ENCODE data around the gene SLC23A1.
A peak's percentile ranks its signal among the peaks of the same experiment; 100 is the strongest.

SLC23A1 gene

DNA sequence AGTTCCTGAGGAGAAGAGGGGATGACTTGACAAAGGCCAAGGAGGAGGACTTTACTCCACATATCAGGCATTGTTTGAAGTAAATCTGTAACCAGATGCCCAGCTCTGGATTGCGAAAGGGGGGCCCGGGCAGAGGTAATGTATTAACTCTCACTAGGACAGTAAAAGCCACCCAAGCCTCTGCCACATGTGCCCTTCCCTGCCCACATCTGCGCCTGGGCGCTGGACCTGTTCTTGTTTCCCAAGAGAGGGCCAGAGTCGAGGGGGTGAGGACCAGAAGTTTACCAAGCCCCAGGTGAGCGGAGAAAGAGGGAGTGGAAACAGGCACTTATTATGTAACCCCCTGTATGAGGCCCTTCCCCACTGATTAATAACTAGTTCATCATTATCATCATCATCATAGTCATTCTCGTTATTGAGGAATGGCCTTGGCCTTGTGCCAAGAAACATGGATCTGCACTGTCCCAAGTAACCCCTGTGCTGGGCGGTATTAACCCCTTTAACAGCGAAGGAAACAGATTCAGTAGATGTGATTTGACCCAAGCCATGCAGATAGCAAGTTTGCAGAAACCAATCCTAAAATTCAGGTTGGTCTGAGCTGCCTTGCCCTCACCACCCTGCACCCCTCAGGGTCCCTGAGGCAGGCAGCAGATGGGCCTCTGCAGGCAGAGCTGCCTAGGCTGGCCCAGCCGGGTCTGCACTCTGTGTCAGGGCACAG is at the start of gene SLC23A1:
Gene SLC23A1, minus strand, starts transcription at position 23 of the 718 bp plus-strand sequence. CDS start 44 bp downstream, outside the sequence.
- Mint-ChIP-seq H3K27ac (peak within 1 kb of the TSS in 1 of 2 donors; percentile 56), H3K27me3 (no peaks in the 10 kb centered on the region), H3K9me3 (no peaks in the 10 kb centered on the region), H3K4me3 (no peak within 1 kb of the TSS), H3K4me1 (peaks cover 53% of the 10 kb centered on the region)
- ATAC-seq: no peak
- no peak for DNase-seq

GRCh38 chr5:139431706-139432105 is 48.6 kb upstream of the SLC23A1 start:
- DNase-seq (no peak), ATAC-seq (no peak)
- H3K9me3 Mint-ChIP-seq: no peaks in the 10 kb centered on the region
- no peak overlapping the region for H3K4me3 Mint-ChIP-seq
- no peaks in the 10 kb centered on the region for H3K27me3 Mint-ChIP-seq
- no peak overlapping the region for H3K27ac Mint-ChIP-seq
- peaks cover 15% of the 10 kb centered on the region for H3K4me1 Mint-ChIP-seq

- Mint-ChIP-seq H3K27me3 (no peaks in the 10 kb centered on the region), H3K4me1 (peaks cover 15% of the 10 kb centered on the region), H3K9me3 (no peaks in the 10 kb centered on the region), H3K27ac (peak overlapping the region in 1 of 2 donors; percentile 78), H3K4me3 (no peak overlapping the region)
- no peak for DNase-seq
- ATAC-seq: peak; percentile 71
Measured at GRCh38 chr5:139430015-139430414, 46.9 kb upstream of the SLC23A1 start.

DNA sequence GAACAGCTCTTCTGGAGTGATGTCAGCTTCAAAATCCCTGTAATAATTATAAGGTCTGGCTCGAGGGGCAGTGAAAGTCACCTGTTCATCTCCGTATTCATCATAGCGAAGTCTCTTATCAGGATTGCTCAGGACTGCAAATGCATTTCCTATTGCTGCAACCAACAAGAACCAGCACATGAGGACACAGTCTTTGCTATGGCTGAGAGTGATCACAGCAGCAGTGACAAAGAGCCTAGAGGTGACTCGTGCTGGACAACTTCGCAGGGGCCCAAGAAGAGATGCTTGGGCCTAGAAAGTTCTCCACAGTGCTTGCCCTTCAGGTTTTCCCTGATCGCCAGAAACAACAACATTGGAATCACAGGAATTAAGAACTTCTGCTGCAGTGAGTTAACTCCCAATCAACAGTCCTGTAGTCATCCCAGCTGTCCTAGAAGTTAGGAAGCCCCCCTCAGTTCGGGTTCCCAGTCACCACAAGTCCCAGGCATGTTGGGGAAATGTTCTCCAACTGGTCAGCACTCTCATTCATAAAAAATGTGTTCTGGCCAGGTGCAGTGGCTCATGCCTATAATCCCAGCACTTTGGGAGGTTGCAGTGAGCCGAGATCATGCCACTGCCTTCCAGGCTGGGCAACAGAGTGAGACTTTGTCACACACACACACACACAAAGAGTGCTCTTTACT is 43.2 kb upstream of the SLC23A1 start:
- H3K9me3 Mint-ChIP-seq: no peaks in the 10 kb centered on the region
- no peak for DNase-seq
- no peak for ATAC-seq
- H3K27ac Mint-ChIP-seq: no peak overlapping the region
- peaks cover 20% of the 10 kb centered on the region for H3K4me1 Mint-ChIP-seq
- H3K4me3 Mint-ChIP-seq: no peak overlapping the region
- H3K27me3 Mint-ChIP-seq: no peaks in the 10 kb centered on the region

DNA sequence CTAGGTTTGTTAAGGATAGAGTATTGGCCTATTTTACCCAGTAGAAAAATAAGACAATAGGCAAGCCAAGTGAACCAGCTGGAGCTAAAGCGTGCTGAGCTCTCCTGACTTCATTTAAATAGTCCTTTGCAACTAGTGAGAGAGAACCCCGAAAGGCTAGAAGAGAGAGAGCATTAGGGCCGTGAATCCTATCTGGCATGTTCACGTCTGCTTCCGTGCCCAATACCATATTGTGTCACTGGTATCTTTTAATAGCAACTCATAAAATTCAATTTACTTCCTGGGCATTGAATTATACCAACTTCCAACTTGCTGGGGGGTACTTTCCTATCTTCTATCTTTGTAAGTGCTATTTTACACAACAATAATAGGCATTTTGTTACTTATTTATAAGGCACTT is 42.4 kb upstream of the SLC23A1 start:
- Mint-ChIP-seq H3K4me3 (no peak overlapping the region), H3K27me3 (no peaks in the 10 kb centered on the region), H3K27ac (no peak overlapping the region), H3K9me3 (no peaks in the 10 kb centered on the region), H3K4me1 (peaks cover 15% of the 10 kb centered on the region)
- ATAC-seq: no peak
- DNase-seq: no peak

DNA sequence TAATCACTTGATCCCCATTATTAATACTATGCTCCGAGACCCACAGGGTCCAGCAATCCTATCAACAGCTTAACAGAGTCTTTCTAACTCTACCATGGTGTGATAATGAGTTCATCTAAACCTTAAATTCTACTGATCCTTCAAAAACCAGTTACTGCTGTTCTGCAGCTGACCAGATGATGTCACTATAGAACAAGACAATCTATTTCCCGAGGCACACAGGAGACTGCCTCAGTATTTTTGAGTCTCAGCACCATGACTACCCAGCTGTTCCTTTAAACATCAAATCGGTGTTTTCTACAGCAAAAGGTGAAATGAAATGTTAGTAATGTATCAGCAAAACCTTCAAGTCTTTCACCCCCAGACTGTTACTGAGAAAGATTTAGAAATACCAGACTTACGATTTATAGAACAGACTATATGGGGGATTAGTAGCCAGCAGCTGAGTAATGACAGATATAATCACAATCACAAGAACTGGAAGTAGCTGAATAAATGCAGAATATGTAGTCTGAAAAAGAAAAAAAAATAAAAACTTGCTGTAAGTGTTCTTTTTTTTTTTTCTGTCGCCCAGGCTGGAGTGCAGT is 39.3 kb upstream of the SLC23A1 start:
- Mint-ChIP-seq H3K9me3 (no peaks in the 10 kb centered on the region), H3K4me1 (peaks cover 13% of the 10 kb centered on the region), H3K27me3 (no peaks in the 10 kb centered on the region), H3K27ac (no peak overlapping the region), H3K4me3 (no peak overlapping the region)
- ATAC-seq (peak; percentile 93), DNase-seq (peak; percentile 55 to 63)

DNA sequence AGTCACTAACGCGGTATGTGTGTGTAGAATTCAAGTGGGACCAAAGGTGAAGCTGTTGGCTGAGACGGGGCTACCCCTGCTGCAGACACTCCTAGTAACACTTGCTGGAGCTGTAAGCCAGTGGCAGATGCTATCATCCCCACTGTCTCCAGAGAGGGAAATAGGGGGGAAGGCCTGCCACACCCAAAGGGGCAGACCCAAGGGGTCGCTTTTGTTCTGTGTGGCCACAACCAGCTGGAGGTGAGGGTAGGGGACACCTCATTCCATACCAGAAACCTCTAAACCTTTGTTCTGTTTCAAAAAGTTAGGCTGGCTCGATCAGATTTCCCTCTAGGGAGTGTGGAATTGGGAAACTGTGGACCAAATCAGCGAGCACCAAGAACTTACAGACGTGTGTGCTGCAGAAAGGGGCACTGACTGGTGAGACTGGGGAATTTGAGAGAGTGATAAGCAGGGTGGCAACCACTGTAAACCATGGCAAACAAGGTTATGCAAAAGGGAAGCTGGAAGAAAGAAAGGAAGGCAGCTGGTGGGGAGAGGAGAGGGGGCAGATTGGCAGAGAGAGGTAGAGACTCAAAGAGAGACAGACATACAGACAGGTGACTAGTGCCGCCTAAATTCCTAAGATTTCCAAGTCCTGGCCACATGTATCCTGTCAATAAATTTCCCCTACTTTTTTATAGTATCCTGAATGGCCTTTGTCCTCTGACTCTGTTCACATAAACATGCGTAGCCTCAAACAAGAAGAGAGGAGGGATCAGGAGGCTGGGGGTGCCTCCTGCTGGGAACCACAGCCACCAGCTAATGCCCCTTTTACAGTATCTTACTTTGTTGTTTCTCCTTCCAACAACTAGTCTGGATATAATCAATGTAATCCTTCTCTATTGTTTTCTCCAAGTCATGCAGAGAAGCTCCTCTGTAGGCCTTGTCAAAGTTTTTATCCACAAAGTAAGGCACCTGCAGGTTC is 36.4 kb upstream of the SLC23A1 start:
- H3K27ac Mint-ChIP-seq: no peak overlapping the region
- peaks cover 41% of the 10 kb centered on the region for H3K4me1 Mint-ChIP-seq
- DNase-seq: no peak
- H3K27me3 Mint-ChIP-seq: no peaks in the 10 kb centered on the region
- no peak for ATAC-seq
- H3K4me3 Mint-ChIP-seq: no peak overlapping the region
- no peaks in the 10 kb centered on the region for H3K9me3 Mint-ChIP-seq

DNA sequence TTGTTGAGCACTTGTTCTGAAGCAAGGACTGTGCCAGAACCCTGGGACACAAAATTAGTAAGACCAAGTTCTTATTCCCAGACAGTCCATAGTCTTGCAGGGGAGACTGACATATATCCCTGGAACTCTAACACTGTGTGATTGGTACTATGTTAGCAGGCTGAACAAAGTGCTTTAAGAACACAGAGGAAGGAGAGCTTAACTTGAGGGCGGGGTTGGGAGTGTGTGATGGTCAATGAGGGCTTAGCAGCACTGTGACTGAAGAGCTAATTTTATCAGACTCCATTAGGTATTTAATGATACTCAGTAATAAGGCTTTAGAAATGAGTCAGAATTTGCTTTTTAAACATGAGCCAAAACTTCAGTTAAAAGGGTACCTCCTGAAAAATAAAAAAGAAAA is 35.7 kb upstream of the SLC23A1 start:
- Mint-ChIP-seq H3K27ac (peak overlapping the region in 1 of 2 donors; percentile 66), H3K4me3 (no peak overlapping the region), H3K27me3 (no peaks in the 10 kb centered on the region), H3K9me3 (no peaks in the 10 kb centered on the region), H3K4me1 (peaks cover 48% of the 10 kb centered on the region)
- ATAC-seq: no peak
- DNase-seq: no peak

DNA sequence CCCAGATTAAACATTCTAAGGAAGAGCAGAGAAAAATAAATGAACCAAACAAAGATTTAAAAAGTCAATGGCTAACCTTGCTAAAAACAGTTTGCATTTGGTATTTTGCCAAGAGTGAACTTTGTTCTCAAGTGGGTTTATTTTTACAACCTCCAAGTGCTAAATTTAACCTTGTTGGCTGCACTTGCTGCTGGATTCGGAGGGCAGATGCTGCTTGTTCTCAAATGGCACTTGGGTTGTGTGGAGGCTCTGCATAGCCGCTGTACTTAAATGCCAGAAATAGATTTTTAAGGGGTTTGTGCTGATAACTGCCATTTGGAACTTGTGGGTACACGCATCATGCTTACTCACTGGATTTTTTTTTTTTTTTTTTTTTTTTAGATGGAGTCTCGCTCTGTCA is 34.1 kb upstream of the SLC23A1 start:
- DNase-seq (no peak), ATAC-seq (no peak)
- Mint-ChIP-seq H3K4me1 (peaks cover 57% of the 10 kb centered on the region), H3K4me3 (no peak overlapping the region), H3K27me3 (no peaks in the 10 kb centered on the region), H3K9me3 (no peaks in the 10 kb centered on the region), H3K27ac (peak overlapping the region in 1 of 2 donors; percentile 27)

- ATAC-seq (no peak), DNase-seq (no peak)
- Mint-ChIP-seq H3K9me3 (no peaks in the 10 kb centered on the region), H3K27me3 (no peaks in the 10 kb centered on the region), H3K4me1 (peaks cover 56% of the 10 kb centered on the region), H3K4me3 (no peak overlapping the region), H3K27ac (peak overlapping the region; percentile 27 to 97)
Measured at GRCh38 chr5:139416651-139417050, 33.6 kb upstream of the SLC23A1 start.

GRCh38 chr5:139415869-139416268 is 32.8 kb upstream of the SLC23A1 start:
- no peak for ATAC-seq
- Mint-ChIP-seq H3K4me3 (peak overlapping the region; percentile 69 to 76), H3K27me3 (no peaks in the 10 kb centered on the region), H3K4me1 (peaks cover 56% of the 10 kb centered on the region), H3K27ac (peak overlapping the region; percentile 95 to 97), H3K9me3 (no peaks in the 10 kb centered on the region)
- DNase-seq: no peak

DNA sequence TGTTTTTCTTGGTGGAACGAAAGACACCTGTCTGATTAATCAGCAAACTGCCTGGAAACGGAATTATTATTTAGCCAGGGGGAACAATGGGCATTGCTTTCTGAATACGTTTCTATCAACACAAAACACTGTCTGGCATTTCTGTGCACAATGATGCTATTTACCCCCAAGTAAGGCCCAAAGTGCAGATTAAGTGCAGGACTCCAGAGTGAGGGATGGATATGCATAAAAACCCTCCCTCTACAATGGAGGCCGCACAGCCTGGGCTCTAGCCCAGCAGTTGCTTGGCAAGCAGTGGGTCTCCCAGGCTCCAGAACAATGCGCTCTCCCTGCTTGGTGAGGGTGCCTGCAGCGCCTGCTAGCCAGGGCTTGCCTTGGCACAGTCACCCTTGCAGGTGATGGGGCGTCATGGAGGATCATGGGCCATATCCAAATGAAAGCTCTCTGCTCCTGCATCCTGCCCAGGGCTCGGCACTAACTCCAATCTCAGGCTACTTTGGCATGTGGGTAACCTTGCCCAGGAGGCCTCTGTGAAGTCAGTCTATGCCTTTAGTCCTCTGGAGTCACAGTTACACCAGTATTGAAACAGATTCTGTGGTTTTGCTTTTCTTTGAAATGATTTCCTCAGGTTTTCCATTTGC is 32.2 kb upstream of the SLC23A1 start:
- Mint-ChIP-seq H3K4me3 (peak overlapping the region; percentile 69 to 76), H3K4me1 (peaks cover 56% of the 10 kb centered on the region), H3K9me3 (no peaks in the 10 kb centered on the region), H3K27me3 (no peaks in the 10 kb centered on the region), H3K27ac (peak overlapping the region; percentile 95 to 97)
- DNase-seq (peak in 1 of 2 donors; percentile 47), ATAC-seq (peak; percentile 89)

DNA sequence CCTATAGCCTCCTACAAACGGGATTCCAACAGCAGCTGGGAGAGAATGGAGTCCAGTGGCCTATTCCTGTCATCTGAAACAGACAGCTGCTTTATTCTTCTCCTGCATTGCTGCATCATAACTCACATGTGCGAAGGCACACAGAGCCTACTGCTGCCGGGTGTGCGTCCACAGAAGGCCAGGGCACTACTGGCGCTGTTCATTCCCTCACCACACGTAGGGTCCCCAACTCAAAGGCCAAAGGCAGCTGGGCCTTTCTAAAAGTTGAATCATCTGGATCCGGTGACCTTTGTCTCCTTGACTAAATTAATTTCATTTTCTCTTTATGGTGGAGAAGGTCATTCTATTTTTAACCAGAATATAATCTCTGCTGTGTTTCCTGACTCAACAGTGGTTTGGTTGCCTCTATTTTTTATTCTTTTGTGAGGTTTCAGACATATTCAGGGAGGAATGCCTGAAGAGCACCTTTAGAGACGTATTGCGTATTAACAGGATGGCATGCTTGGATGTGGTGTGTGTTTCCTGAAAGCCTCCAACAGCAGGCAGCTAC is 31.6 kb upstream of the SLC23A1 start:
- peaks cover 56% of the 10 kb centered on the region for H3K4me1 Mint-ChIP-seq
- no peaks in the 10 kb centered on the region for H3K27me3 Mint-ChIP-seq
- H3K4me3 Mint-ChIP-seq: peak overlapping the region; percentile 69 to 76
- peak; percentile 30 for ATAC-seq
- no peak for DNase-seq
- H3K27ac Mint-ChIP-seq: peak overlapping the region; percentile 95
- no peaks in the 10 kb centered on the region for H3K9me3 Mint-ChIP-seq

GRCh38 chr5:139413963-139414362 is 30.9 kb upstream of the SLC23A1 start:
- peak overlapping the region; percentile 95 for H3K27ac Mint-ChIP-seq
- no peaks in the 10 kb centered on the region for H3K9me3 Mint-ChIP-seq

More at GRCh38 chr5:139413963-139414362, 30.9 kb upstream of the SLC23A1 start:
- H3K4me1 Mint-ChIP-seq: peaks cover 56% of the 10 kb centered on the region
- DNase-seq (no peak), ATAC-seq (peak; percentile 63)
- H3K4me3 Mint-ChIP-seq: peak overlapping the region; percentile 55 to 69
- no peaks in the 10 kb centered on the region for H3K27me3 Mint-ChIP-seq

All from stimulated activated naive CD8-positive, alpha-beta T cell treated with anti-CD3 and anti-CD28 coated beads, Interleukin-15, amount 100 ng/mL, for 72 hours (primary cell).